Endothelial cell of umbilical vein (primary cell): ENCODE results near the gene RPS17.
"Not testable (repeated sequence)": the region's sequence is repeated elsewhere in the genome, so short reads cannot be mapped to it uniquely, and the experiment has no call there.

Experiments used
- EZH2 ChIP-seq: IDR thresholded peaks from 2 replicates; pipeline ENCODE4 v1.6.1; 2012; ENCODE audit warnings: borderline replicate concordance, low read depth, mild to moderate bottlenecking, moderate library complexity, low read length, inconsistent platforms; ENCODE audit not compliant: severe bottlenecking
- JUN ChIP-seq: IDR thresholded peaks from 2 replicates; pipeline ENCODE4 v1.6.1; 2011; ENCODE audit warnings: borderline replicate concordance, low read depth; ENCODE audit not compliant: insufficient read length, insufficient read depth
- MYC ChIP-seq: IDR thresholded peaks from one replicate; pipeline ENCODE4 v1.6.1; 2011; ENCODE audit warnings: mild to moderate bottlenecking, low read depth, low read length
- POLR2A ChIP-seq: IDR thresholded peaks from 2 replicates; pipeline ENCODE4 v1.6.1; 2012; ENCODE audit warnings: low read depth, mild to moderate bottlenecking, control low read depth, low read length
- POLR2AphosphoS5 ChIP-seq: IDR thresholded peaks from 2 replicates; pipeline ENCODE4 v1.6.1; 2012; ENCODE audit warnings: low read depth, mild to moderate bottlenecking, control low read depth, low read length, moderate library complexity; ENCODE audit not compliant: insufficient read depth
- TF ChIP-seq, protein P1 (sequence below), 2 donors: IDR thresholded peaks; 1 replicate in 1 of 2; 2 replicates in 1 of 2; pipeline ENCODE4 v1.5.1; 2011; ENCODE audit warnings: low read length in 2 of 2, mild to moderate bottlenecking in 2 of 2, moderate library complexity in 2 of 2, control low read depth in 1 of 2, inconsistent platforms in 1 of 2, low read depth in 1 of 2; ENCODE audit not compliant: insufficient read depth in 1 of 2; ENCODE audit errors: extremely low read depth in 1 of 2
- TF ChIP-seq, protein P2 (sequence below): IDR thresholded peaks from 2 replicates; pipeline ENCODE4 v1.6.1; 2011; ENCODE audit not compliant: insufficient read depth, insufficient read length

DNA sequence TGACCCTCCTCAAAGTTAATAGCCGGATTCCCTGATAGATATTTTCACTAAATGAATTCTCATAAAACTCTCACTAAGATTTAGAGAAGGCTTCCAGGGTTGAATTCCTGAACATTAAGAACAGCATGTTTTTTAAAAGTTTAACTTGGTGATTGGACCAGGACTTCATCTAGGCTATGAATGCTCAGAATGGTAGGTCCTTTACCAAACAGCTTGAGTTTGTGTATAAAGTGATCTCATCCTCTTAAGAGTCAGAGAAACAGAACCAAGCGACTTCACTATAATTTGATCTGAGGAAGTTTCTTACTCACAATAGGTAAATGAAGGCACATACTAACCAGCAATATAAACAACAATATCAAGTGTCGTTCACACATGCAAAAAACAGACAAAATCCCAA is 36.2 kb downstream of the RPS17 start:
- TF ChIP-seq JUN, MYC, POLR2AphosphoS5, POLR2A, EZH2: not testable (repeated sequence)
- TF ChIP-seq, protein P1, sequence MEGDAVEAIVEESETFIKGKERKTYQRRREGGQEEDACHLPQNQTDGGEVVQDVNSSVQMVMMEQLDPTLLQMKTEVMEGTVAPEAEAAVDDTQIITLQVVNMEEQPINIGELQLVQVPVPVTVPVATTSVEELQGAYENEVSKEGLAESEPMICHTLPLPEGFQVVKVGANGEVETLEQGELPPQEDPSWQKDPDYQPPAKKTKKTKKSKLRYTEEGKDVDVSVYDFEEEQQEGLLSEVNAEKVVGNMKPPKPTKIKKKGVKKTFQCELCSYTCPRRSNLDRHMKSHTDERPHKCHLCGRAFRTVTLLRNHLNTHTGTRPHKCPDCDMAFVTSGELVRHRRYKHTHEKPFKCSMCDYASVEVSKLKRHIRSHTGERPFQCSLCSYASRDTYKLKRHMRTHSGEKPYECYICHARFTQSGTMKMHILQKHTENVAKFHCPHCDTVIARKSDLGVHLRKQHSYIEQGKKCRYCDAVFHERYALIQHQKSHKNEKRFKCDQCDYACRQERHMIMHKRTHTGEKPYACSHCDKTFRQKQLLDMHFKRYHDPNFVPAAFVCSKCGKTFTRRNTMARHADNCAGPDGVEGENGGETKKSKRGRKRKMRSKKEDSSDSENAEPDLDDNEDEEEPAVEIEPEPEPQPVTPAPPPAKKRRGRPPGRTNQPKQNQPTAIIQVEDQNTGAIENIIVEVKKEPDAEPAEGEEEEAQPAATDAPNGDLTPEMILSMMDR (IDR thresholded peaks at IDR 0.05; ENCODE audit: extremely low read depth in 1 of 2, insufficient read depth in 1 of 2, low read depth in 1 of 2, low read length in 2 of 2): not testable (repeated sequence)
- TF ChIP-seq, protein P2, sequence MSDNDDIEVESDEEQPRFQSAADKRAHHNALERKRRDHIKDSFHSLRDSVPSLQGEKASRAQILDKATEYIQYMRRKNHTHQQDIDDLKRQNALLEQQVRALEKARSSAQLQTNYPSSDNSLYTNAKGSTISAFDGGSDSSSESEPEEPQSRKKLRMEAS: not testable (repeated sequence)
